HCT116 (cell line): ENCODE results near the gene DPYD.

Source experiments
- CEBPB ChIP-seq: IDR thresholded peaks from 2 replicates; pipeline ENCODE4 v1.6.1; 2012; ENCODE audit warnings: low read depth
- CTCF ChIP-seq, 3 experiments: fragments of 200-600 bp in 1 of 3; sonication (generic) in 1 of 3; IDR thresholded peaks in 2 of 3; conservative IDR thresholded peaks in 1 of 3; 2 replicates each; pipeline ENCODE4 v1.5.1; 2012 to 2017; ENCODE audit warnings: low read depth in 2 of 3, low read length in 2 of 3, antibody characterized with exemption in 1 of 3, borderline replicate concordance in 1 of 3, control low read depth in 1 of 3, mild to moderate bottlenecking in 1 of 3, mixed read lengths in 1 of 3, mixed run types in 1 of 3, moderate library complexity in 1 of 3; ENCODE audit not compliant: insufficient read depth in 1 of 3
- EZH2 ChIP-seq: fragments of 200-600 bp; sonication (generic); IDR thresholded peaks from 2 replicates; pipeline ENCODE4 v1.6.1; 2017; ENCODE audit warnings: antibody characterized with exemption, mixed run types
- JUND ChIP-seq: IDR thresholded peaks from 2 replicates; pipeline ENCODE4 v1.6.1; 2012
- POLR2A ChIP-seq: IDR thresholded peaks from 2 replicates; pipeline ENCODE4 v1.7.0; 2011; ENCODE audit warnings: borderline replicate concordance; ENCODE audit not compliant: insufficient read depth, insufficient read length; ENCODE audit errors: extremely low read depth
- POLR2AphosphoS5 ChIP-seq: IDR thresholded peaks from 2 replicates; pipeline ENCODE4 v1.6.1; 2011; ENCODE audit warnings: mild to moderate bottlenecking, low read depth, low read length, moderate library complexity
- RAD21 ChIP-seq: IDR thresholded peaks from 2 replicates; pipeline ENCODE4 v1.6.1; 2012; ENCODE audit warnings: low read depth, mild to moderate bottlenecking
- SP1 ChIP-seq: IDR thresholded peaks from 2 replicates; pipeline ENCODE4 v1.6.1; 2012; ENCODE audit warnings: low read depth
- SRF ChIP-seq: IDR thresholded peaks from 2 replicates; pipeline ENCODE4 v1.6.1; 2012; ENCODE audit warnings: low read depth
- TCF7L2 ChIP-seq: IDR thresholded peaks from 2 replicates; pipeline ENCODE4 v1.7.0; 2011; ENCODE audit warnings: borderline replicate concordance, inconsistent platforms; ENCODE audit not compliant: insufficient read depth, insufficient read length; ENCODE audit errors: extremely low read depth
- YY1 ChIP-seq: IDR thresholded peaks from 2 replicates; pipeline ENCODE4 v1.6.1; 2011; ENCODE audit warnings: low read length, low read depth, moderate library complexity, mild to moderate bottlenecking; ENCODE audit not compliant: insufficient replicate concordance; ENCODE audit errors: extremely low read depth
- ZBTB33 ChIP-seq: IDR thresholded peaks from 2 replicates; pipeline ENCODE4 v1.6.1; 2011; ENCODE audit warnings: mild to moderate bottlenecking, low read length, moderate library complexity; ENCODE audit not compliant: insufficient replicate concordance; ENCODE audit errors: extremely low read depth
- ZNF274 ChIP-seq: fragments of 200-500 bp; sonication (Bioruptor generic); IDR thresholded peaks from 2 replicates; pipeline ENCODE4 v1.6.1; 2014; ENCODE audit warnings: mild to moderate bottlenecking, low read depth, low read length, inconsistent platforms
- TF ChIP-seq, protein P1 (sequence below): IDR thresholded peaks from 2 replicates; pipeline ENCODE4 v1.6.1; 2012; ENCODE audit warnings: low read depth

- no peak for TF ChIP-seq CTCF (IDR thresholded peaks at IDR 0.05 in 2 of 3, conservative IDR thresholded peaks at IDR 0.05 in 1 of 3; ENCODE audit: borderline replicate concordance in 1 of 3, insufficient read depth in 1 of 3, low read depth in 2 of 3, low read length in 2 of 3)
- no peak for TF ChIP-seq JUND
- TF ChIP-seq YY1: no peak
- no peak for TF ChIP-seq SP1
- no peak for TF ChIP-seq EZH2
- TF ChIP-seq ZBTB33: no peak
- no peak for TF ChIP-seq POLR2A
- no peak for TF ChIP-seq CEBPB
- TF ChIP-seq, protein P1, sequence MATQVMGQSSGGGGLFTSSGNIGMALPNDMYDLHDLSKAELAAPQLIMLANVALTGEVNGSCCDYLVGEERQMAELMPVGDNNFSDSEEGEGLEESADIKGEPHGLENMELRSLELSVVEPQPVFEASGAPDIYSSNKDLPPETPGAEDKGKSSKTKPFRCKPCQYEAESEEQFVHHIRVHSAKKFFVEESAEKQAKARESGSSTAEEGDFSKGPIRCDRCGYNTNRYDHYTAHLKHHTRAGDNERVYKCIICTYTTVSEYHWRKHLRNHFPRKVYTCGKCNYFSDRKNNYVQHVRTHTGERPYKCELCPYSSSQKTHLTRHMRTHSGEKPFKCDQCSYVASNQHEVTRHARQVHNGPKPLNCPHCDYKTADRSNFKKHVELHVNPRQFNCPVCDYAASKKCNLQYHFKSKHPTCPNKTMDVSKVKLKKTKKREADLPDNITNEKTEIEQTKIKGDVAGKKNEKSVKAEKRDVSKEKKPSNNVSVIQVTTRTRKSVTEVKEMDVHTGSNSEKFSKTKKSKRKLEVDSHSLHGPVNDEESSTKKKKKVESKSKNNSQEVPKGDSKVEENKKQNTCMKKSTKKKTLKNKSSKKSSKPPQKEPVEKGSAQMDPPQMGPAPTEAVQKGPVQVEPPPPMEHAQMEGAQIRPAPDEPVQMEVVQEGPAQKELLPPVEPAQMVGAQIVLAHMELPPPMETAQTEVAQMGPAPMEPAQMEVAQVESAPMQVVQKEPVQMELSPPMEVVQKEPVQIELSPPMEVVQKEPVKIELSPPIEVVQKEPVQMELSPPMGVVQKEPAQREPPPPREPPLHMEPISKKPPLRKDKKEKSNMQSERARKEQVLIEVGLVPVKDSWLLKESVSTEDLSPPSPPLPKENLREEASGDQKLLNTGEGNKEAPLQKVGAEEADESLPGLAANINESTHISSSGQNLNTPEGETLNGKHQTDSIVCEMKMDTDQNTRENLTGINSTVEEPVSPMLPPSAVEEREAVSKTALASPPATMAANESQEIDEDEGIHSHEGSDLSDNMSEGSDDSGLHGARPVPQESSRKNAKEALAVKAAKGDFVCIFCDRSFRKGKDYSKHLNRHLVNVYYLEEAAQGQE: no peak
- TF ChIP-seq POLR2AphosphoS5: no peak
- TF ChIP-seq RAD21: no peak
- no peak for TF ChIP-seq ZNF274
- no peak for TF ChIP-seq TCF7L2
- TF ChIP-seq SRF: no peak
Measured at GRCh38 chr1:97685360-97685759, 235.5 kb downstream of the DPYD start.
